Measurements from ENCODE around the gene ANKRD65. TPM values are rescaled to one million over a fixed set of nuclear protein-coding genes. Genes with fewer than 3 reads are reported as not detected.
"Not testable (repeated sequence)": the region's sequence is repeated elsewhere in the genome, so short reads cannot be mapped to it uniquely, and the experiment has no call there.

ANKRD65 gene
- total and polyA plus RNA-seq, 10 donors: 0.43 to 4.3 (median 1.6) TPM

- DNase-seq: peak; percentile 97
- peaks cover 0 to 53% (median 37%) of the 10 kb centered on the region in 6 donors for H3K36me3 ChIP-seq
- peak within 1 kb of the TSS; percentile 86 to 94 (median 90) for H3K27ac ChIP-seq
- H3K4me1 ChIP-seq: peaks cover 20 to 74% (median 53%) of the 10 kb centered on the region in 6 donors
- no peaks in the 10 kb centered on the region for H3K27me3 ChIP-seq (replicated peaks in 1 of 7)
- H3K9me3 ChIP-seq: peaks cover 0 to under 1% (median 0%) of the 10 kb centered on the region in 8 donors
- intact Hi-C loops (cut with DNase I; ENCODE audit: low total_unique reads): no loop called here
- whole genome bisulfite sequencing, 5 donors: 0 to 1% (median 1%) methylated on average over 49 to 98 of the region's 98 CpGs
- H3K4me3 ChIP-seq: peak within 1 kb of the TSS; percentile 76 to 100 (median 100)
- TF ChIP-seq CTCF (IDR thresholded peaks at IDR 0.05 in 8 of 11, conservative IDR thresholded peaks at IDR 0.05 in 3 of 11) (peak in 2 of 11 experiments; percentile 19 to 23), POLR2A (IDR thresholded peaks at IDR 0.05) (peak; percentile 45 to 73 (median 69)), POLR2AphosphoS5 (IDR thresholded peaks at IDR 0.05) (peak; percentile 97 to 99 (median 98))
Measured at GRCh38 chr1:1406821-1407635, 14.0 kb downstream of the ANKRD65 start, which contains the start of gene MRPL20. Gene MRPL20, minus strand, starts transcription at chr1:1407293. Its CDS starts 76 bp downstream, at chr1:1407217.

- peak; percentile 83 for DNase-seq
- 39 to 43% (median 41%) methylated on average over 43 of the region's 43 CpGs for WGBS, 5 donors
- Histone ChIP-seq H3K27ac (peak overlapping the region; percentile 85 to 94 (median 90)), H3K4me3 (peak overlapping the region; percentile 76 to 100 (median 100)), H3K4me1 (peaks cover 20 to 81% (median 60%) of the 10 kb centered on the region in 6 donors), H3K9me3 (no peaks in the 10 kb centered on the region), H3K27me3 (replicated peaks in 1 of 7) (no peaks in the 10 kb centered on the region), H3K36me3 (peaks cover 0 to 61% (median 45%) of the 10 kb centered on the region in 6 donors)
- TF ChIP-seq POLR2AphosphoS5 (IDR thresholded peaks at IDR 0.05): no peak
- no peak for TF ChIP-seq CTCF (IDR thresholded peaks at IDR 0.05 in 8 of 11, conservative IDR thresholded peaks at IDR 0.05 in 3 of 11)
- TF ChIP-seq POLR2A (IDR thresholded peaks at IDR 0.05): no peak
- intact Hi-C loops (cut with DNase I; ENCODE audit: low total_unique reads): no loop called here
Measured at GRCh38 chr1:1406101-1406820, 14.8 kb downstream of the ANKRD65 start.

- Histone ChIP-seq H3K36me3 (peaks cover 0 to 61% (median 51%) of the 10 kb centered on the region in 6 donors), H3K4me1 (peaks cover 27 to 89% (median 67%) of the 10 kb centered on the region in 6 donors), H3K9me3 (no peaks in the 10 kb centered on the region), H3K27me3 (replicated peaks in 1 of 7) (no peaks in the 10 kb centered on the region), H3K4me3 (no peak overlapping the region), H3K27ac (peak overlapping the region in 2 of 8 donors; percentile 1 to 28)
- DNase-seq: no peak
- TF ChIP-seq POLR2AphosphoS5 (IDR thresholded peaks at IDR 0.05): peak in 1 of 3 donors; percentile 17
- no peak for TF ChIP-seq CTCF (IDR thresholded peaks at IDR 0.05 in 8 of 11, conservative IDR thresholded peaks at IDR 0.05 in 3 of 11)
- TF ChIP-seq POLR2A (IDR thresholded peaks at IDR 0.05): no peak
- intact Hi-C loops (cut with DNase I; ENCODE audit: low total_unique reads): no loop called here
- 75 to 90% (median 80%) methylated on average over 7 of the region's 7 CpGs for WGBS, 5 donors
Measured at GRCh38 chr1:1403653-1404052, 17.4 kb downstream of the ANKRD65 start.

DNA sequence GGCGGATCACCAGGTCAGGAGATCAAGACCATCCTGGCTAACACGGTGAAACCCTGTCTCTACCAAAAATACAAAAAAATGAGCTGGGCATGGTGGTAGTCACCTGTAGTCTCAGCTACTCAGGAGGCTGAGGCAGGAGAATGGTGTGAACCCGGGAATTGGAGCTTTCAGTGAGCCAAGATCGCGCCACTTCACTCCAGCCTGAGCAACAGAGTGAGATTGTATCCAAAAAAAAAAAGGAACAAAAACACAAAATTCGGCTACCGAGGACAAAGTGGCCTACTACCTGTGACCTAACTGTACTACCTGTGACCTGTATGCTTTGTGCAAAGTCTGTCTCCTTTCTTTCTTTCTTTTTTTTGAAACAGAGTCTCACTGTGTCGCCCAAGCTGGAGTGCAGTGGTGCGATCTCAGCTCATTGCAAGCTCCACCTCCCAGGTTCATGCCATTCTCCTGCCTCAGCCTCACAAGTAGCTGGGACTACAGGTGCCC, 18.1 kb downstream of the ANKRD65 start:
- DNase-seq; H3K9me3 ChIP-seq; H3K4me3 ChIP-seq; H3K27me3 ChIP-seq (replicated peaks in 1 of 7); intact Hi-C loops (cut with DNase I; ENCODE audit: low total_unique reads): not testable (repeated sequence)
- 84 to 92% (median 90%) methylated on average over 9 of the region's 9 CpGs for WGBS, 5 donors
- Histone ChIP-seq H3K27ac (peak overlapping the region in 2 of 8 donors; percentile 1 to 28), H3K4me1 (peaks cover 24 to 89% (median 67%) of the 10 kb centered on the region in 6 donors), H3K36me3 (peaks cover 0 to 64% (median 52%) of the 10 kb centered on the region in 6 donors)

Measured in spleen (tissue), 11 donors.